HCT116 (cell line): ENCODE results near the gene TMEM242. TPM values are rescaled to one million over a fixed set of nuclear protein-coding genes. Genes with fewer than 3 reads are reported as not detected.

ENCODE experiments used
- ATAC-seq: fragments of 200-7000 bp; cut with Tn5 transposase; 2 replicates; pipeline ENCODE4 v1.9.1; 2020; ENCODE audit warnings: mild to moderate bottlenecking, moderate library complexity
- BruUV-seq: library from RNA; stranded (reverse); fragments of 400-500 nt; replicated peaks from 2 replicates; lab custom pipeline; 2021; lab: Mats Ljungman, UMichigan
- CTCF ChIA-PET: fragments of 300-600 bp; sonication (Branson Sonifier 250); formaldehyde crosslinking; loops from one replicate; lab custom pipeline; 2021; ENCODE audit warnings: antibody characterized with exemption; lab: Charles Lee
- POLR2A ChIA-PET: fragments of 300-600, 350-600 bp; sonication (Branson Sonifier 250); formaldehyde crosslinking; loops from one replicate; lab custom pipeline; 2021; ENCODE audit warnings: antibody characterized with exemption; lab: Charles Lee
- RAD21 ChIA-PET, 2 experiments: fragments of 300-600 bp; sonication (Branson Sonifier 250); formaldehyde crosslinking; loops; one replicate each; lab custom pipeline; 2023; ENCODE audit warnings: low total read pairs in 2 of 2; ENCODE audit not compliant: uncharacterized antibody in 2 of 2, unreplicated experiment in 2 of 2, low non-redundant PET in 1 of 2; lab: Charles Lee
- DNase-seq: peaks from one replicate; pipeline ENCODE4 v3.0.0-alpha.2; 2010; ENCODE audit warnings: low read depth, low spot score
- H2AFZ ChIP-seq: fragments of 200-600 bp; shearing (Covaris generic), sonication (generic); 2 replicates; pipeline ENCODE4 v1.6.1; 2017; ENCODE audit warnings: low read depth, mixed run types, mixed read lengths, antibody characterized with exemption, low read length; ENCODE audit not compliant: poor library complexity, severe bottlenecking
- H3K27ac ChIP-seq: 2 replicates; pipeline ENCODE4 v1.5.1; 2012; ENCODE audit warnings: low read depth, low read length
- H3K27me3 ChIP-seq: fragments of 200-600 bp; sonication (generic); 2 replicates; pipeline ENCODE4 v1.6.1; 2016; ENCODE audit warnings: mixed run types, low read length, mixed read lengths; ENCODE audit not compliant: insufficient read depth
- H3K36me3 ChIP-seq, 2 experiments: fragments of 200-500 bp in 1 of 2; fragments of 200-600 bp in 1 of 2; sonication (Bioruptor generic) in 1 of 2; sonication (generic) in 1 of 2; 2 replicates each; pipeline versions ENCODE4 v1.5.1 to v1.6.1; 2014 to 2016; ENCODE audit warnings: low read length in 2 of 2, inconsistent platforms in 1 of 2, mixed read lengths in 1 of 2, mixed run types in 1 of 2; ENCODE audit not compliant: insufficient read depth in 2 of 2, control insufficient read depth in 1 of 2
- H3K4me1 ChIP-seq, 2 experiments: fragments of 200-600 bp in 1 of 2; sonication (generic) in 1 of 2; 2 replicates each; pipeline versions ENCODE4 v1.5.1 to v1.6.1; 2012 to 2017; ENCODE audit warnings: low read length in 2 of 2, inconsistent platforms in 1 of 2, mild to moderate bottlenecking in 1 of 2, mixed read lengths in 1 of 2, mixed run types in 1 of 2, moderate library complexity in 1 of 2; ENCODE audit not compliant: insufficient read depth in 2 of 2, control insufficient read depth in 1 of 2
- H3K4me2 ChIP-seq: fragments of 200-600 bp; sonication (generic); 2 replicates; pipeline ENCODE4 v1.6.1; 2017; ENCODE audit warnings: mixed run types, low read length, mixed read lengths
- H3K4me3 ChIP-seq, 2 experiments: fragments of 200-600 bp in 1 of 2; sonication (generic) in 1 of 2; replicated peaks in 1 of 2; 2 replicates each; pipeline ENCODE4 v1.5.1; 2011 to 2016; ENCODE audit warnings: low read length in 2 of 2, control low read depth in 1 of 2, low read depth in 1 of 2, mild to moderate bottlenecking in 1 of 2, mixed read lengths in 1 of 2, mixed run types in 1 of 2
- H3K79me2 ChIP-seq: fragments of 200-600 bp; sonication (generic); 2 replicates; pipeline ENCODE4 v1.6.1; 2017; ENCODE audit warnings: mild to moderate bottlenecking, mixed run types, low read length, moderate library complexity, mixed read lengths; ENCODE audit not compliant: insufficient read depth
- H3K9ac ChIP-seq: fragments of 200-600 bp; sonication (generic); 2 replicates; pipeline ENCODE4 v1.6.1; 2016; ENCODE audit warnings: low read length, mixed read lengths
- H3K9me2 ChIP-seq: fragments of 200-600 bp; sonication (generic), shearing (Covaris generic); 2 replicates; pipeline ENCODE4 v1.6.1; 2017; ENCODE audit warnings: mixed run types, mild to moderate bottlenecking, moderate library complexity; ENCODE audit not compliant: insufficient read depth
- H3K9me3 ChIP-seq, 2 experiments: fragments of 200-500 bp in 1 of 2; fragments of 200-600 bp in 1 of 2; sonication (Bioruptor generic) in 1 of 2; sonication (generic) in 1 of 2; 2 replicates each; pipeline ENCODE4 v1.6.1; 2014 to 2017; ENCODE audit warnings: low read length in 2 of 2, mixed read lengths in 2 of 2, inconsistent platforms in 1 of 2, low read depth in 1 of 2, mild to moderate bottlenecking in 1 of 2, mixed run types in 1 of 2, moderate library complexity in 1 of 2; ENCODE audit not compliant: control insufficient read depth in 1 of 2, insufficient read depth in 1 of 2
- H4K20me1 ChIP-seq: fragments of 200-600 bp; sonication (generic), shearing (Covaris generic); 2 replicates; pipeline ENCODE4 v1.6.1; 2017; ENCODE audit warnings: mixed run types, mild to moderate bottlenecking, moderate library complexity; ENCODE audit not compliant: insufficient read depth
- ATF3 ChIP-seq: IDR thresholded peaks from 2 replicates; pipeline ENCODE4 v1.6.1; 2012
- CEBPB ChIP-seq: IDR thresholded peaks from 2 replicates; pipeline ENCODE4 v1.6.1; 2012; ENCODE audit warnings: low read depth
- CTCF ChIP-seq, 3 experiments: fragments of 200-600 bp in 1 of 3; sonication (generic) in 1 of 3; IDR thresholded peaks in 2 of 3; conservative IDR thresholded peaks in 1 of 3; 2 replicates each; pipeline ENCODE4 v1.5.1; 2012 to 2017; ENCODE audit warnings: low read depth in 2 of 3, low read length in 2 of 3, antibody characterized with exemption in 1 of 3, borderline replicate concordance in 1 of 3, control low read depth in 1 of 3, mild to moderate bottlenecking in 1 of 3, mixed read lengths in 1 of 3, mixed run types in 1 of 3, moderate library complexity in 1 of 3; ENCODE audit not compliant: insufficient read depth in 1 of 3
- EZH2 ChIP-seq: fragments of 200-600 bp; sonication (generic); IDR thresholded peaks from 2 replicates; pipeline ENCODE4 v1.6.1; 2017; ENCODE audit warnings: antibody characterized with exemption, mixed run types
- EZH2phosphoT487 ChIP-seq: fragments of 200-600 bp; IDR thresholded peaks from 2 replicates; pipeline ENCODE4 v1.6.1; 2018; ENCODE audit warnings: antibody characterized with exemption, borderline replicate concordance
- MAX ChIP-seq: IDR thresholded peaks from 2 replicates; pipeline ENCODE4 v1.6.1; 2012
- POLR2AphosphoS5 ChIP-seq: IDR thresholded peaks from 2 replicates; pipeline ENCODE4 v1.6.1; 2011; ENCODE audit warnings: mild to moderate bottlenecking, low read depth, low read length, moderate library complexity
- REST ChIP-seq: IDR thresholded peaks from 2 replicates; pipeline ENCODE4 v1.6.1; 2012; ENCODE audit warnings: low read depth
- SIN3A ChIP-seq: IDR thresholded peaks from 2 replicates; pipeline ENCODE4 v1.6.1; 2012; ENCODE audit warnings: low read depth
- SRF ChIP-seq: IDR thresholded peaks from 2 replicates; pipeline ENCODE4 v1.6.1; 2012; ENCODE audit warnings: low read depth
- YY1 ChIP-seq: IDR thresholded peaks from 2 replicates; pipeline ENCODE4 v1.6.1; 2011; ENCODE audit warnings: low read length, low read depth, moderate library complexity, mild to moderate bottlenecking; ENCODE audit not compliant: insufficient replicate concordance; ENCODE audit errors: extremely low read depth
- ZBTB33 ChIP-seq: IDR thresholded peaks from 2 replicates; pipeline ENCODE4 v1.6.1; 2011; ENCODE audit warnings: mild to moderate bottlenecking, low read length, moderate library complexity; ENCODE audit not compliant: insufficient replicate concordance; ENCODE audit errors: extremely low read depth
- ZNF274 ChIP-seq: fragments of 200-500 bp; sonication (Bioruptor generic); IDR thresholded peaks from 2 replicates; pipeline ENCODE4 v1.6.1; 2014; ENCODE audit warnings: mild to moderate bottlenecking, low read depth, low read length, inconsistent platforms
- intact Hi-C: fragments of 100-400 bp; cut with micrococcal nuclease; formaldehyde crosslinking; loops from 2 replicates; pipeline ENCODE4 v1.10.0; 2022
- total RNA-seq: library from RNA; stranded (reverse); gene quantifications from one replicate; pipeline ENCODE4 v1.2.1, GENCODE V29; 2021; ENCODE audit not compliant: unreplicated experiment

TMEM242 gene
- total RNA-seq, 1 experiment from 2014 or later, result 11.6 TPM

GRCh38 chr6:157244780-157245179, 78.5 kb downstream of the TMEM242 start (continued):
- TF ChIP-seq ZBTB33 (no peak), POLR2AphosphoS5 (no peak), SIN3A (no peak), EZH2 (no peak), ZNF274 (no peak), MAX (no peak), SRF (no peak), REST (no peak)

GRCh38 chr6:157244175-157244574, 79.1 kb downstream of the TMEM242 start:
- DNase-seq (no peak), ATAC-seq (no peak)
- Histone ChIP-seq H3K4me3 (no peak overlapping the region), H3K9ac (no peak overlapping the region), H3K27me3 (no peaks in the 10 kb centered on the region), H3K9me2 (no peaks in the 10 kb centered on the region), H3K9me3 (no peaks in the 10 kb centered on the region), H3K4me2 (no peak overlapping the region), H3K79me2 (no peaks in the 10 kb centered on the region), H3K4me1 (peaks cover 0 to 12% of the 10 kb centered on the region in 2 experiments; a peak in 2 of 4 replicates), H4K20me1 (no peaks in the 10 kb centered on the region), H2AFZ (no peak overlapping the region), H3K27ac (no peak overlapping the region), H3K36me3 (no peaks in the 10 kb centered on the region)
- POLR2A ChIA-PET, result interaction anchor here (0.6 kb wide), 1 partner anchor 89 kb away, joined by 3 read pairs; no protein-coding TSS in a partner anchor
- RAD21 ChIA-PET, result no interaction called here
- TF ChIP-seq SIN3A (no peak), SRF (no peak), CEBPB (no peak), CTCF (IDR thresholded peaks at IDR 0.05 in 2 of 3, conservative IDR thresholded peaks at IDR 0.05 in 1 of 3; ENCODE audit: borderline replicate concordance in 1 of 3, insufficient read depth in 1 of 3, low read depth in 2 of 3, low read length in 2 of 3) (no peak), EZH2phosphoT487 (no peak), YY1 (no peak), ATF3 (no peak)
- intact Hi-C loops, result no loop called here
- CTCF ChIA-PET, result no interaction called here
- BruUV-seq, result no TSS peak
